OCI-LY1 (cell line): ENCODE measurements around the gene IFT172.

Experiments
- EZH2 ChIP-seq: fragments of 200-600 bp; sonication (generic), shearing (Covaris generic); IDR thresholded peaks from 2 replicates; pipeline ENCODE4 v1.8.0; 2017; ENCODE audit warnings: borderline replicate concordance, mixed run types, mild to moderate bottlenecking, antibody characterized with exemption, low read length, moderate library complexity, mixed read lengths
- TF ChIP-seq, protein P1 (sequence below): fragments of 200-600 bp; sonication (generic), shearing (Covaris generic); IDR thresholded peaks from 2 replicates; pipeline ENCODE4 v1.5.1; 2017; ENCODE audit warnings: mild to moderate bottlenecking, antibody characterized with exemption, low read length, moderate library complexity, mixed read lengths

- TF ChIP-seq, protein P1, sequence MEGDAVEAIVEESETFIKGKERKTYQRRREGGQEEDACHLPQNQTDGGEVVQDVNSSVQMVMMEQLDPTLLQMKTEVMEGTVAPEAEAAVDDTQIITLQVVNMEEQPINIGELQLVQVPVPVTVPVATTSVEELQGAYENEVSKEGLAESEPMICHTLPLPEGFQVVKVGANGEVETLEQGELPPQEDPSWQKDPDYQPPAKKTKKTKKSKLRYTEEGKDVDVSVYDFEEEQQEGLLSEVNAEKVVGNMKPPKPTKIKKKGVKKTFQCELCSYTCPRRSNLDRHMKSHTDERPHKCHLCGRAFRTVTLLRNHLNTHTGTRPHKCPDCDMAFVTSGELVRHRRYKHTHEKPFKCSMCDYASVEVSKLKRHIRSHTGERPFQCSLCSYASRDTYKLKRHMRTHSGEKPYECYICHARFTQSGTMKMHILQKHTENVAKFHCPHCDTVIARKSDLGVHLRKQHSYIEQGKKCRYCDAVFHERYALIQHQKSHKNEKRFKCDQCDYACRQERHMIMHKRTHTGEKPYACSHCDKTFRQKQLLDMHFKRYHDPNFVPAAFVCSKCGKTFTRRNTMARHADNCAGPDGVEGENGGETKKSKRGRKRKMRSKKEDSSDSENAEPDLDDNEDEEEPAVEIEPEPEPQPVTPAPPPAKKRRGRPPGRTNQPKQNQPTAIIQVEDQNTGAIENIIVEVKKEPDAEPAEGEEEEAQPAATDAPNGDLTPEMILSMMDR = no peak
- no peak for TF ChIP-seq EZH2
Measured at GRCh38 chr2:27445155-27445554, 44.4 kb downstream of the IFT172 start.
